Kidney (tissue), 14 donors: ENCODE measurements around the gene ASPG. TPM values are rescaled to one million over a fixed set of nuclear protein-coding genes. Genes with fewer than 3 reads are reported as not detected.

Experiments
- DNase-seq, 5 donors: peaks; one replicate each; pipeline ENCODE4 v3.0.0-alpha.2; 2013 to 2020
- FAIRE-seq: peaks from 2 replicates; lab custom pipeline; 2012; peaks lifted over from hg19 to GRCh38; lab: Jason Lieb, UNC
- H3K27ac ChIP-seq, 2 donors: one replicate each; pipeline ENCODE4 v1.7.0; 2013; ENCODE audit warnings: low read depth in 2 of 2, low read length in 2 of 2, inconsistent platforms in 1 of 2
- H3K27me3 ChIP-seq: one replicate; pipeline ENCODE4 v1.7.1; 2013; ENCODE audit warnings: low read length, inconsistent platforms; ENCODE audit not compliant: control insufficient read depth, insufficient read depth
- H3K36me3 ChIP-seq, 3 donors: one replicate each; pipeline versions ENCODE4 v1.7.0 to v1.7.1; 2013; ENCODE audit warnings: low read length in 3 of 3, control low read depth in 1 of 3, inconsistent platforms in 1 of 3; ENCODE audit not compliant: insufficient read depth in 3 of 3, control insufficient read depth in 2 of 3
- H3K4me1 ChIP-seq, 3 donors: one replicate each; pipeline versions ENCODE4 v1.7.0 to v1.7.1; 2013; ENCODE audit warnings: low read length in 3 of 3, inconsistent platforms in 1 of 3, low read depth in 1 of 3; ENCODE audit not compliant: control insufficient read depth in 2 of 3, insufficient read depth in 2 of 3
- H3K4me3 ChIP-seq, 3 donors: one replicate each; pipeline versions ENCODE4 v1.7.0 to v1.8.1; 2013; ENCODE audit warnings: low read length in 3 of 3, control low read depth in 1 of 3, inconsistent platforms in 1 of 3
- H3K9ac ChIP-seq, 3 donors: one replicate each; pipeline versions ENCODE4 v1.7.0 to v1.7.1; 2013; ENCODE audit warnings: low read length in 3 of 3, control low read depth in 1 of 3, inconsistent platforms in 1 of 3
- H3K9me3 ChIP-seq, 3 donors: one replicate each; pipeline versions ENCODE4 v1.7.0 to v1.7.1; 2013; ENCODE audit warnings: low read length in 3 of 3, control low read depth in 1 of 3, inconsistent platforms in 1 of 3; ENCODE audit not compliant: control insufficient read depth in 2 of 3, insufficient read depth in 1 of 3
- intact Hi-C: fragments of 100-400 bp; cut with DNase I; formaldehyde crosslinking; loops from one replicate; pipeline ENCODE4 v1.11.1; 2022
- polyA plus RNA-seq: library from polyadenylated mRNA; stranded (reverse); fragments of 350-450 nt; fragmentation: Illumina TruSeq; extraction: RNeasy Lipid Tissue Mini Kit (QIAGEN cat#74804); gene quantifications from one replicate; pipeline ENCODE4 v1.2.3, GENCODE V29; 2014; ENCODE audit warnings: low read depth, low replicate concordance; ENCODE audit not compliant: insufficient read depth
- total RNA-seq: library from RNA; stranded (reverse); fragmentation: NEBNext Ultra II Directional; extraction: Animal tissue kit (Norgen Biotek cat#: 25700); gene quantifications from one replicate; pipeline ENCODE4 v1.2.1, GENCODE V29; 2021
- TF ChIP-seq, protein P1 (sequence below): IDR thresholded peaks from 3 replicates; pipeline ENCODE4 v1.5.1; 2012; ENCODE audit warnings: mild to moderate bottlenecking, moderate library complexity, borderline replicate concordance; ENCODE audit not compliant: insufficient read depth; ENCODE audit errors: extremely low read depth
- donor health status: control.
- donor health status: control.
- donor health status: control.
- donor health status: control.
- donor health status: control.
- donor health status: DM: yes; HTN: yes; CAD: no.
- donor health status: Normal renal cell carcinoma (clear cell type).

Gene ASPG
- total and polyA plus RNA-seq, 2 donors from 2014 or later: 2.5 to 58.1 TPM

DNA sequence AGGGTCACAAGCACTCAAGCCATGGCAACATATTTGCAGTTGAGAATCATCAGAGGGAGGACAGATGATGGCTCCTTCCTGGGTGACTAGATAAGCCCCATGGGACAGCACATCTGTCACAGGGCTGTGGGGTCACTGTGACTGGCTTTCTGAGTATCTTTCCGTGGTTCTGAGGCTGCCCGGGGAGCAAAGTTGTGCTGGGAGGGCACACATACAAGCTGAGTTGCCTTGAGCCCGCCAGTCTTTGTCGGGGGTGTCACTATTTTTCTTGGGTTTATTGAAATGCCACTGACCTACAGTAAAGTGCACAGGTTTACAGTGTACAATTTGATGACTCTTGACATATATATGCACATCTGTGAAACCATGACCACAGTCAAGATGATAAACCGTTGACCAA is 35.6 kb downstream of the ASPG start:
- DNase-seq (no peak), FAIRE-seq (no peak)
- Histone ChIP-seq H3K36me3 (no peaks in the 10 kb centered on the region), H3K9ac (no peak overlapping the region), H3K4me1 (peaks cover 0 to 5% (median 0%) of the 10 kb centered on the region in 3 donors), H3K4me3 (no peak overlapping the region), H3K27me3 (peaks cover 5% of the 10 kb centered on the region), H3K9me3 (peaks cover 0 to 5% (median 0%) of the 10 kb centered on the region in 3 donors), H3K27ac (no peak overlapping the region)
- intact Hi-C loops: no loop called here
- TF ChIP-seq, protein P1, sequence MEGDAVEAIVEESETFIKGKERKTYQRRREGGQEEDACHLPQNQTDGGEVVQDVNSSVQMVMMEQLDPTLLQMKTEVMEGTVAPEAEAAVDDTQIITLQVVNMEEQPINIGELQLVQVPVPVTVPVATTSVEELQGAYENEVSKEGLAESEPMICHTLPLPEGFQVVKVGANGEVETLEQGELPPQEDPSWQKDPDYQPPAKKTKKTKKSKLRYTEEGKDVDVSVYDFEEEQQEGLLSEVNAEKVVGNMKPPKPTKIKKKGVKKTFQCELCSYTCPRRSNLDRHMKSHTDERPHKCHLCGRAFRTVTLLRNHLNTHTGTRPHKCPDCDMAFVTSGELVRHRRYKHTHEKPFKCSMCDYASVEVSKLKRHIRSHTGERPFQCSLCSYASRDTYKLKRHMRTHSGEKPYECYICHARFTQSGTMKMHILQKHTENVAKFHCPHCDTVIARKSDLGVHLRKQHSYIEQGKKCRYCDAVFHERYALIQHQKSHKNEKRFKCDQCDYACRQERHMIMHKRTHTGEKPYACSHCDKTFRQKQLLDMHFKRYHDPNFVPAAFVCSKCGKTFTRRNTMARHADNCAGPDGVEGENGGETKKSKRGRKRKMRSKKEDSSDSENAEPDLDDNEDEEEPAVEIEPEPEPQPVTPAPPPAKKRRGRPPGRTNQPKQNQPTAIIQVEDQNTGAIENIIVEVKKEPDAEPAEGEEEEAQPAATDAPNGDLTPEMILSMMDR: no peak

DNA sequence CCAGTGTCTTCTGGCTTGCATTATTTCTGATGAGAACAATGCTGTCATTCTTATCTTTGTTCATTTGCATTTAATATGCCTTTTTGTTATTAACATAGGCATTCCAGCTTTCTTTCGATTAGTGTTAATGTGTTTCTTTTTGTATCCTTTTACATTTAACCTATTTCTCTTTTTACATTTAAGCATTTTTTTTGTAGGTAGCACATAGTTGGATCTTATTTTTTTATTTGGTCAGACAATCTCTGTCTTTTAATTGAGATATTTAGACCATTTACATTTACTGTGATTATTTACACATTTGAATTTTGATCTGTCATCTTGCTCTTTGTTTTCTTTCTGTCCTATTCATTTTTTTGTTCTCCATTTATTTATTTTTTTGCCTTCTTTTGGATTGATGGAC is 38.4 kb downstream of the ASPG start:
- FAIRE-seq (no peak), DNase-seq (no peak)
- intact Hi-C loops: no loop called here
- no peaks in the 10 kb centered on the region for H3K36me3 ChIP-seq
- peaks cover 0 to 7% (median 0%) of the 10 kb centered on the region in 3 donors for H3K9me3 ChIP-seq
- H3K4me1 ChIP-seq: no peaks in the 10 kb centered on the region
- H3K27me3 ChIP-seq: peaks cover 5% of the 10 kb centered on the region
- no peak overlapping the region for H3K27ac ChIP-seq
- no peak overlapping the region for H3K9ac ChIP-seq
- TF ChIP-seq, protein P1: no peak
- H3K4me3 ChIP-seq: no peak overlapping the region

DNA sequence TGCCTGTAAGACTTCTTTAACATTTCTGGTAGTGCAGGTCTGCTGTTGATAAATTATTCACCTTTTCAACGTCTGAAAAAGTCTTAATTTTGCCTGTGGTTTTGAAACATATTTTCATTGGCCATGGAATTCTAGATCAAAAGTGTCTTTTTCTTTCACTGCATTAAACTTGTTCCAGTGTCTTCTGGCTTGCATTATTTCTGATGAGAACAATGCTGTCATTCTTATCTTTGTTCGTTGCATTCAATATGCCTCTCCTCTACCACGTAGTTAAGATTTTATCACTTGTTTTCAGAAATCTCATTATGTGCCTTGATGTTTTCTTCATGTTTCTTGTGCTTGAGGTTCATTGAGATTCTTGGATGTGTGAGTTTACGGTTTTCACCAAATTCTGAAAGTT is 39.5 kb downstream of the ASPG start:
- Histone ChIP-seq H3K9ac (no peak overlapping the region), H3K9me3 (peaks cover 0 to 7% (median 4%) of the 10 kb centered on the region in 3 donors), H3K4me3 (no peak overlapping the region), H3K36me3 (no peaks in the 10 kb centered on the region), H3K4me1 (no peaks in the 10 kb centered on the region), H3K27me3 (peaks cover 3% of the 10 kb centered on the region), H3K27ac (no peak overlapping the region)
- TF ChIP-seq, protein P1: no peak
- DNase-seq: no peak
- intact Hi-C loops: no loop called here
- no peak for FAIRE-seq

DNA sequence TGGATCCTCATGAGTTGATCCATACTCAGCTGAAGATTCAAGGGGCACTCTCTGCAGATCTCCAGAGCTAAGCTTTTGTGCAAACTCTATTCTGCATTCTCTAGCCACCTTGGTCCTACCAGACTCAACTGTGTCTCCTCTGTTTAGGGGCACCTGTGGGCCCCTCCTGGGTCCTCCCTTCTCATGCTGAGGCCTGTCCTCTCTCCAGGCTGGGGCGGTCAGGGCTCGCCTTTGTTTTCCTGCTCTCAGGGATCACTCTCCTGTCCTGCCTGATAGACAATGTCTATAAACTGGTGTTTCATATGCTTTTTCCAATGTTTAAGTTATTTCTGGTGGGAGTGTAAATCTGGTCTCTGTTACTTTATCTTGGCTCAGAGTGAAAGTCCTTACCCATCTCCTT is 41.3 kb downstream of the ASPG start:
- no peak overlapping the region for H3K27ac ChIP-seq
- H3K9me3 ChIP-seq: peaks cover 0 to 7% (median 4%) of the 10 kb centered on the region in 3 donors
- H3K27me3 ChIP-seq: peaks cover 2% of the 10 kb centered on the region
- H3K36me3 ChIP-seq: no peaks in the 10 kb centered on the region
- H3K9ac ChIP-seq: no peak overlapping the region
- DNase-seq (no peak), FAIRE-seq (no peak)
- intact Hi-C loops: no loop called here
- TF ChIP-seq, protein P1: no peak
- H3K4me1 ChIP-seq: no peaks in the 10 kb centered on the region
- H3K4me3 ChIP-seq: no peak overlapping the region
